ENCODE measurements around the gene HJV.
"Not testable (repeated sequence)": the region's sequence is repeated elsewhere in the genome, so short reads cannot be mapped to it uniquely, and the experiment has no call there.

Gene HJV, protein sequence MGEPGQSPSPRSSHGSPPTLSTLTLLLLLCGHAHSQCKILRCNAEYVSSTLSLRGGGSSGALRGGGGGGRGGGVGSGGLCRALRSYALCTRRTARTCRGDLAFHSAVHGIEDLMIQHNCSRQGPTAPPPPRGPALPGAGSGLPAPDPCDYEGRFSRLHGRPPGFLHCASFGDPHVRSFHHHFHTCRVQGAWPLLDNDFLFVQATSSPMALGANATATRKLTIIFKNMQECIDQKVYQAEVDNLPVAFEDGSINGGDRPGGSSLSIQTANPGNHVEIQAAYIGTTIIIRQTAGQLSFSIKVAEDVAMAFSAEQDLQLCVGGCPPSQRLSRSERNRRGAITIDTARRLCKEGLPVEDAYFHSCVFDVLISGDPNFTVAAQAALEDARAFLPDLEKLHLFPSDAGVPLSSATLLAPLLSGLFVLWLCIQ

DNA sequence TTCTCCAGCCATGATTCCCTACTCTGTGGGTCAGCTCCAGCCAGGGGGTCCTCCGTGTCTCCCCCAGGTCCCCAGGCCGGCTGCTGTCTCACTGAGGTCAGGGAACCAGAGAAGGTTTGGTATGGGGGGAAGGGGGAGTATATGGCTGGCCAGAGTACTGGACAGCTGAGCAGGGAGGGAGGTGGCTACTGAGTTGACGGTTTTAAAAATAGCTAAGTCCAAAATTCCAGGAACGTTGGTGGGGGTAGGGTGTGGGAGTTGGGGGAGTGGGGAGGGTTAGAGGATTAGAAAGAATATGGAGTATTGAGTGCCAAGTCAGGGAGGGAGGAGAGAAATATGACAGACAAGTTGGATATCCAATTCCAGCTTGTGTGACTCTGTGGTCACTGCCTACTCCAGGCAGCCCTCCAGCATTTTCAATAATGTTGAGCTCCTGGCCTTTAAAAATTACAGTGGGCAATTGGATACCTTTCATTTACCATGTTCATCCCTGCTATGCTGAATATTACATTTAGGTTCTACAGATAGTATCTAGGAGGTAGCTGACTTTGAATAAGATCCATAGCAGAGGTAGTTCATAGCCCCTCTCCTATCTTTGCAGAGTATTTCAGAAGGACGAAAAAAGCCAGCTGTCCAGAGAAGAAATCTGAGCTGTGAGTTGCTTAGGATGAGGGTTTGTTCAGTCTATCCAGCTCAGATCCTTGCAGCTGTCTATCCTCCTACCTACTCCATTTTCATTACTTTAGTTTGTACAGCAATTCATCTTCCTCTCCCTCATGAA is at the start of gene HJV:
HJV (minus strand) TSS at position 114 of the 781 bp plus-strand sequence. CDS start 1,504 bp downstream, outside the sequence.
- no peak for DNase-seq

DNA sequence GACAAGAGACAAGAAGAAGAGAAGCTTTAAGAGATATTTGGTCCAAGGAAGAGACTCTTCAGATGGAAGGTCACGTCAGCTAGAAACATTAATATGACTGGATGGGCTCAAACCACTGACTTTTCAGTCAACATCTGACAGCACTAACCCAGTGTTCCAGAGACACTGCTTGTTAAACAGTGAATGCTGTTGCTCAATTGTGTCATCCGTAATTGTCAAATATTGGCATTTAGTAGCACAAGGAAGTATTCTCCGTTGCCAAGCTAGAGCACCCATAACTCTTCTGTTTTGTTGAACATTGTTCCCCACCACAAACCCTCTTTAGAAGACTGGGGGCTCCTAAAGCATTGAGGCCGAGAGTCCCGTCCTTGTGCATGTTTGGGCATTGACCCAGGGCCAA is 37.6 kb upstream of the HJV start:
- not testable (repeated sequence) for DNase-seq

DNA sequence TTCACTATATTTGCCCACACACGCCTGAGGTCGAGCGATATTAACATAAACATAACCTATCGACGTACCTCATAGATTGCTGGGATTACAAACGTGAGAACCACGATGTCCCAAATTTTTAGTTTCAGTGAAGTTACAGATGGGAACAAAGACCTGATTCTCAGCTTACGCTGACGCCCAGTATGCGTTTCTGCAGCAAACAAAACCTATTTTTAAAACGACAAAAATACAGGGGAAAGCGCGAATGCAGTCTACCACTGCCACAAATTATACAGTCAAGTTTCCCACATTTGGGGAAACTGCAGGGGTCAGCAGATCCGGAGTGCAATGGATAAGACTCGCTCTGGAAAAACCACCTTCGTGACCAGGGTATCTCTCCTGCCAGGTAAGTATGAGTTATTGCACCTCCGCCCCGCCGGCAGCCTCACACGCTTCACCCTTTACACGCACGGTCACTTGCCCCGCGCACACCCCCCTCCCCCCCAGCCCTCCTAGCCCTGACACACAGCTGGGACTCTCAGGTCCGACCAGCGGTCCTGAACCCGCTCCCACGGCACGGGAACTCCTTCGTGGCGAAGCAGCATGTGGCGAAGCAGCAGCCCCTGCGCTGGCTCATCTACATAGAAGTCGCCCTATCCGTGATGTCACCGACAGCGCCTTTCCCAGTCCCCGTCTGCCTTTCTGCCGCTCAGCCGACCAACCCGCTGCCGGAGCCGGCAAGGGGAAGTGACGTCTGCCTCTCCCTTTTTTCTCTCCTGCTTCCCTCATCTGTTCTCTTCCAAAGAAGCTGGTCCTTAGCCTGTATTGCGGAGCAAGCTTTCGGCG is 30.5 kb upstream of the HJV start:
- peak; percentile 74 to 87 for DNase-seq

DNA sequence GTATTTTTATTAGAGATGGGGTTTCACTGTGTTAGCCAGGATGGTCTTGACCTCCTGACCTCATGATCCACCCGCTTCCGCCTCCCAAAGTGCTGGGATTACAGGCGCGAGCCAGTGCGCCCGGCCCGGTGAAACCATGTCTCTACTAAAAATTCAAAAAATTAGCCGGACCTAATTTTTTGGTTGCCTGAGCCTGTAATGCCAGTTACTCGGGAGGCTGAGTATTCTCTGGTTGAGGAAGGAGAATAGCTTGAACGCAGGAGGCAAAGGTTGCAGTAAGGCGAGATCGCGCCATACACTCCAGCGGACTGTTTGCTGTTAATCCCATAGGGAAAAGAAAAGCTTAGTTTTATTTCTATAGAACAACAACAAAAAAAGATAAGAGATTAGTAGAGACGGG is 29.9 kb upstream of the HJV start:
- peak in 1 of 2 donors; percentile 12 for DNase-seq

DNA sequence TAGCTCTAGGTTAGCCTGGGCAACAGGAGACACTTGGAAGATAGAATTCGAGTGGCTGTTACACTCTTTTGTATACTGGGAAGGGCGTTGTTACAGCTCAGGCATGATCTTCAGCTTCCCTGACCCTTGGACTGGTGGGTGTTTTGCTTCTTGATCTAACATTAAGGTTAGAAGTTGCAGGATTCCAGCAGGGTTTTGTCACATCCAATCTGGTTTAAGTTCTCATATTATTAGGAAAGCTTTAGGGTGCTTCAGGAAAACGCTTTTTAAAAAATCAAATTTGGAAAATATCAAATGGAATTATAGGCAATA is 29.1 kb upstream of the HJV start:
- DNase-seq = not testable (repeated sequence)

DNA sequence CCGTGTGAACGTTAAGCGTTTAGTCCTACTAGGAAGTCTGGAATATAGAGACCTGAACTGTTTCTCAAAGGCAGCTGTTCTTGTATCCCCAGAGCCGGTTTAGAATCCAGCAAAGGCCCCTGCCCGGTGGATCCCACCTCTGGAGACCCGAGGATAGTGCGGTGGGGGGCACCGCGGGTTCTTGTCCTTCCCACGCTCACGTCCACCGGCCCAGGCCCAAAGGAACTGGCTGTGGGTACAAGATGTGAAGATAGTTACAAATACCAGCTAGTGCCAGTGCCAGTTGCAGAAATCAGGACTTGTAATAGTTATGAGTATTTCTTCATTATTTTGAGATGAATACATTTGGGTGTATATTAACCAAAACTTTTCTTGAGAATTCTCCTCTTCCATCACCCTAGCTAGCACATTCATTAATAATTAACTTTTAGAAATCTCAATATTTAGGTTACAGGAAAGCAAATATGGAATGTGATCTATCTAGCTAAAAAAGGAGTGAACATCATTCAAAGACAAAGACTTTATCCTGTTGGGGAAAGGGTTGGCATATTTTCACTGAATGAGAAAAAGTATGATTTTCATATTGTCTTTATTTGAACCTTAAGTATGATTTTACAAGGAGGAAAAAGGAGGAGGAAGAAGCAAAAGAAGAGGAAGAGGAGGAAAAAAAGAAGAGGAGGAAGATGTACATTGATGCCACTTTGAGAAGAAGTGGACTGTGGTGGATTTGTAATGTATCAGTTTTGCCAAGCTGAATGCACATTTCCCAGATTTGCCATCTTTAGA is 28.5 kb upstream of the HJV start:
- DNase-seq = not testable (repeated sequence)

DNA sequence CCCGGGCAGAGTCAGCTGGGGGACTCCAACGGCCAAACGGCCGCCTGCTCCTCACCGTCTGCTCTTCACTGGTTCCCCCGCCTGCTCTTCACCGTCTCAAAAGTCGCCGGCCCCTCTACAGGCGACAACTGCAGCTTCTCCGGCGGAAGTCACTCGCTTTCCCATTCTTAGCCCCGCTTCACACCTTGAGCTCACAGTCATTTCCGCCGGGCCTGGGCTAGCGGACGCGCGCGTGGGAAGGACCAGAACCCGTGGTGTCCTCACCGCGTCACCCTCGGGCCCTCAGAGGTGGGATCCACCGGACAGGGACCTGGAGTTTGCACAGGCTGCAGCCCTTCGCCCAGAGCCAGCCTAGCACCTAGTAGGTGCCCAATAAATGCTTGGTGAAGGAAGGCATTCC is 27.9 kb upstream of the HJV start:
- no peak for DNase-seq

DNA sequence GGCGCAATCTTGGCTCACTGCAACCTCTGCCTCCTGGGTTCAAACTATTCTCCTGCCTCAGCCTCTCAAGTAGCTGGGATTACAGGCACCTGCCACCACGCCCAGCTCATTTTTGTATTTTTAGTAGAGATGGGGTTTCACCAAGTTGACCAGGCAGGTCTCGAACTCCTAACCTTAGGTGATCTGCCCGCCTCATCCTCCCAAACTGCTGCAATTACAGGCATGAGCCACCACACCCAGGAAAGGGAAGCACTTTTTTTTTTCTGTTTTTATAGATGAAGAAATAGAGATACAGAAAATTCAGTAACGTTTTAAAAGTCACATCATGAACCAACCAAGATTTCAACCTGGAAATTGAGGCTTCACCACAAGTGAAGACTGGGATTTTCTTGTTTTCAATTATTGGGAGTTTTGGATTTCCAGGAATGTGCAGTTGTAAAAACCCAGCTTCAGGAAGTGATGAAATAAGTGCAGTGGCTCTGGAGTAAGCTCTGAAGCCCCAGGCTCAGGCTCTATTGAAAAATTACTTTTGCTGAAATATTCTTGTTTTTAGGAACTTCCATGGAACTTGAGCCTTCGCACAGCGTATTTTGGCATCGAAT is 27.1 kb upstream of the HJV start:
- not testable (repeated sequence) for DNase-seq

DNA sequence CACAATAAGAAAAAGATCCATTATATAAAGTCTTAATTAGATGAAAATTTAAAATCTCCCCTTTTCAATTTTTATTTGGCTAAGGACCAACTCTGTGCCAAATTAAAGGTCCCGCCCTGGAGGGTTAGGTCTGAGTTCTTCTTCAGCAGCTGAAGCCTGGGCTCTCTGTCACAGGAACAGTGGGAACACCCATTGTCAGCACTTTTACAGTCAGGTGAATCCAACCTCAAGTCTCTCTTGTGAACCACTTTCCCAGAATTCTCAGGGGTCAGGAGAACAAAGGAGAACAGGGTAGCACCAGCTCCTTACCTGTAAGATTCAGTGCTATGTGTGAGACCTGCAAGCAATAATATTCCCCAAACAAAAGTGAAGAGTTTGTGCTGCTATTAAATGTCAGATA is 25.1 kb upstream of the HJV start:
- DNase-seq = no peak

DNA sequence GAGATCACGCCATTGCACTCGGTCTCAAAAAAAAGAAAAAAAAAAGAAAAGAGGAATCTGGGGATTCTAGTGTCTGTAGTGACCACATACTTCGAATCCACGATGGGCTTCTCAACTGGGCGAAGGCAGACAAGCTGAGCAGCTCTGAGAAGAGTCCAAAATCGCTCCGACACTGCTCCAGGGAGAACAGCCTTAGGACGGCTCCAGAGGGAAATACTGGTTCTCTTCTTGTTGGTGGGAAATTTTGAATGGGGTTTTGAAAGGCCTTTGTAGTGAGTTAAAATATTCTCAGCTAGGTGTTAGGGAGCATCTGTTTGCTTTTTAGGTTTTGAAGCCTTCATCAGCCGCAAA is 18.3 kb upstream of the HJV start:
- no peak for DNase-seq

DNA sequence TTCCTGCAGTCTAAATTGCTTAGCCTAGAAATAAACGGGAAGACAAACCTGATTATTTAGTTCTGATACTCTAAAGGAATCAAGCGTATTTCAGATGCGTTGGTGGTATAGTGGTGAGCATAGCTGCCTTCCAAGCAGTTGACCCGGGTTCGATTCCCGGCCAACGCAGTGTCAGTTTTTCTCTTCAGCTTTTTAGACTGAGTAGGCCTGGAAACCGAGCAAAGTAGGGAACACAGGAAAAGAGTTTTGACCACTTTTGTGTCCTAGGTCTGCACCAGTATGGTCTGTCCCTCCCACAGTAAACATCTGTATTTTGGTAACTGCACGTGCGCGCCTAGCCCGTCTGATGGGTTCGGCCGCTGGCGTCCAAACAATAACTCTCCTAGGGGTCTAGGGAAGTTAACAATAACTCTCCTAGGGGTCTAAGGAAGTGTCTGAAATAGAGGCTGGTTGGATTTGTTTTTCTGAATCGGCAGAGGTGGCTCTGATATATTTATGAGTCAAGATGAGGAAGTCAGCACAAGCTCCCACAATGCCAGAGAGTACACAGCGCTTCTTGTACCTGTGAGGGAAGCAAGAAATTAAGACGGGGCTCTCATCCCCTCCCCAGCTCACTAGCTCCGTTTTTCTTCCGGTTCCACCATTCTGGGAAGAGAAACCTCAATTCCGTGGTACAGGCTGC is 15.6 kb upstream of the HJV start:
- DNase-seq = peak; percentile 84 to 90

DNA sequence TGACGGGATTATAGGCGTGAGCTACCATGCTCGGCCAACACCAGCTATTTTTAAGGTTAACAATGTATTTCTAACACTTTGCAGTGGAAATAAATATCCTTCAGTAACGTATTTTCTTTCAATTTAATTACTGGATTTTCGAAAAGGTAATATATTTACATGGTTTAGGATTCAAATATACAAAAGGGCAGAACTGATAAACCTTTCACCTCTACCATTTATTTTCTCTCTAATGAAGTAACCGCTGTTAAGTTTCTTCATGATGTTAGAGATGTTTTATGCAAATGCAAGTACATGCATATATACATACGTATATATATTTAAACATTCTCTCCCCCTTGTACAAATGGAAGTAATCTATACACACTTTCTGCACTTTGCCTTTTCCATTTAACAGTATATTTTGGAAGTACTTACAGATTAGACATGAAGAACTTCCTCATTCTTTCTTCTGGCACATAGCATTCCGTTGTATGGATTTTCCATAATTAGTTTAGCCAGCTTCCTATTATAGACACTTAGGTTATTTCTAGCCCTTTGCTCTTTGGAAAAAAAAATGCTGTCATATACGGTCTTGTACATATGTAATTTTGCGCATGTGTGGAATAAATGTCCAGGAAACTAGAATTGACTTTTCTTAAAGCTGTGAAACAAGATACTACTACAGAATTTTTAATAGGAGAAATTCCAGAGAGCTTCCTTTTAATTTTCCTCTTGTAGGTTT is 14.9 kb upstream of the HJV start:
- DNase-seq = no peak

DNA sequence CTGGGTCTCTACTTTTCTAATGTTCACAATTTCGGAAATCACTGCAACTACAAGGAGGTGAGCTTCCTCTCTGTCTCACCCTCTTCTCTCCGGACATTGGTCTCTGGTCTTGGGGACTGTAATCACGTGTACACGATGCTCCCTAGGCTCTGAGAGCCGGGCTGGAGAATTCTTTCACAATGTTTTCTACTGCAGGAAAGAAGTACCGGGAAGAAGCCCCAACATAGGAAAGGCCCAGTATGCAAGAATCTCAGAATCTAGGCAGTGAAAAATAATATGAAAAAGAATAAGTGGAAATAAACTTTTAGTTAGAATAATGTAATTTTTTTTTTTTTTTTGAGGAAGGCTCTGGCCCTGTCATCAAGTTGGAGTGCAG is 13.5 kb upstream of the HJV start:
- no peak for DNase-seq

DNA sequence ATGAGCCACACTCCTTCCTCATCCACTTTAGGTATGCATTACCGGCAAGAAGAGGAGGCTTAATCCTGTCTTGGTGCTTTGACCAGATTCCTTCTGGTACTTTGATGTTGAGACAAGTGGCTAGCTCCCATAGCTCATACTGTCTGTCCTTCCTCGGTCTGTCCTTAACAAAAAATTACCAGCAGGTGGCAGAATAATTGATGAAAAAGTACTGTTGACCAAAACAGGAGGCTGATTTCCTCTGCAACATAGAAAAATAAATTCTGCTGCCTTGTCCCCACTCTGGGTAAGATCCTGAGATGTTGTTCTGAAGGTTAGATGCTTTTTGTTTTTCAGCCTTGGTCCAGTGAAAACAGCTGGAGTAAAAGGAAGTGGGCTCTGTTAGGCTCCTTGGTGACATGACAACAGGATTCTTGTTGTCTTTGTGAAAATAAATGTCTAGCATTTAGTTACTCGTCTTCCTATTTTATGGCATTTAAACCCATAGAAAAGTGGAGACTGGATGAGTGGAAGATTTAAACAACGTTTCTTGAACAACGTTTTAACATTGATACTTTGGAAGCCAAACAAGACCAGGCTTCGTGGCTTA is 11.2 kb upstream of the HJV start:
- DNase-seq = no peak

DNA sequence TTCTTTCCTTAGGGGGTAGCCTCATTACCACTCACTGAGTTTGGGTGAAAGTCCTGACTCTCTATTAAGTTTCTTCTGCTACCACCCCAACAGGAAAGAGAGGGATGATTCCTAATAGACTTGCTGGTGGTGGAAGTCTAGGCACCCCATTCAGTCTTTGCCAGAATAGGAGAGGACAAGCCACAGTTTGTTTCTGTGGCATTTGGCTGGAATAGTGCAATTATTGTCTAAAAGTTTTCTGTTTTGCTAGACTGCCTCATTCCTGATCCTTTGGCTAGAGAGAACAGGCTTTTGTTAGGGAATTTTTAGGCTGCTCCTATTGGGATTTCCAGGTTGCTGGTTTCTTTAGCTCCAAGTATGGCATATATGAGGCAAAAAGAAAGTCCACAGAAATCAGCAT is 9.9 kb upstream of the HJV start:
- no peak for DNase-seq

DNA sequence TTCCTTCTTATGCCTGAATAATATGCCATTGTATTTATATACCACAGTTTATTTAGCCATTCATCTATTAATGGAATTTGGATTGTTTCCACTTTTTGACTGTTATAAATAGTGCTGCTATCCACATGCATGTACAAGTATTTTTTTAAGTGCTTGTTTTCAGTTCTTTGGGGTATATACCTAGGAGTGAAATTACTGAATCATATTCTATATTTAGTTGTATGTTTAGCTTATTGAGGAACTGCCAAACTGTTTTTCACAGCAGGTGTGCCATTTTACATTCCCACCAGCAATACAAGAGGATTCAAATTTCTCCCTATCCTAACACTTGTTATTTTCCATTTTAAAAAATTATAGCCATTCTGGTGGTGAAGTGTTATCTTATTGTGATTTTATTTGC is 7.6 kb upstream of the HJV start:
- DNase-seq = no peak

DNA sequence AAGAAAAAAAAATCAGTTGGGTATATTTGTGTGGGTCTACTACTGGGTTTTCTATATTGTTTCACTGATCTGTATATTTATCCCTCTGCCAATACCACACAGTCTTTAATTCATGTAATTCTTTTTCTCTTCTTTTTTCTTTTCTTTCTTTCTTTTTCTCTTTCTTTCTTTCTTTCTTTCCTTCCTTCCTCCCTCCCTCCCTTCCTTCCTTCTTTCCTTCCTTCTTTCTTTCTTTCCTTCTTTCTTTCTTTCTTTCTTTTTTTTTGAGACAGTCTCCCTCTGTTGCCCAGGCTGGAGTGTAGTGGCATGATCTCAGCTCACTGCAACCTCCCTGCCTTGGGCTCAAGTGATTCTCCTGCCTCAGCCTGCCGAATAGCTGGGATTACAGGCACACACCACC is 5.1 kb upstream of the HJV start:
- not testable (repeated sequence) for DNase-seq

DNA sequence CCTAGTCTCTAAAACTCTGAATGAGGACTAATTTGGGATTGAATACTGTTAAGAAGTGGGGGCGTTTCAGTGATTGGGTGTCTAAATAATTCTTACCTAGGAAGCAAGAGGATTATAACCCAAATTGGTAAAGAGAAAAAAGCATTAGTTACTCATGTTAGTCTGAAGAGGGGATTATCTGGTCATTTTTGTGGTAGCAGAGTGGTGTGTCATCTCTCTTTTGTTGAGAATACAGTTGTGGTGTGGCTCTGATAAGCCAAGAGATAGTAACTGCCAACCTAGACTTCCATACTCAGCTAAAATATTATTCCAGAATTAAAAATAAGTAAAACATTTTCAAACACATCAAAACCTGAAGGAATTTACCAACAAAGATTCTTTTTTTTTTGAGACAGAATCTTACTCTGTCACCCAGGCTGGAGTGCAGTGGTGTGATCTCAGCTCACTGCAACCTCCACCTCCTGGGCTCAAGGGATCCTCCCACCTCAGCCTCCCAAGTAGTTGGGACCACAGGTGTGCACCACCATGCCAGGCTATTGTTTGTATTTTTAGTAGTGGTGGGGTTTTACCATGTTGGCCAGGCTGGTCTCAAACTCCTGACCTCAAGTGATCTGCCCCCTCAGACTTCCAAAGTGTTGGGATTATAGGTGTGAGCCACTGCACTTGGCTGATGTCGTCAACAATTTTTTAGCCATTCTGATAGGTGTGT is 4.4 kb upstream of the HJV start:
- not testable (repeated sequence) for DNase-seq

DNA sequence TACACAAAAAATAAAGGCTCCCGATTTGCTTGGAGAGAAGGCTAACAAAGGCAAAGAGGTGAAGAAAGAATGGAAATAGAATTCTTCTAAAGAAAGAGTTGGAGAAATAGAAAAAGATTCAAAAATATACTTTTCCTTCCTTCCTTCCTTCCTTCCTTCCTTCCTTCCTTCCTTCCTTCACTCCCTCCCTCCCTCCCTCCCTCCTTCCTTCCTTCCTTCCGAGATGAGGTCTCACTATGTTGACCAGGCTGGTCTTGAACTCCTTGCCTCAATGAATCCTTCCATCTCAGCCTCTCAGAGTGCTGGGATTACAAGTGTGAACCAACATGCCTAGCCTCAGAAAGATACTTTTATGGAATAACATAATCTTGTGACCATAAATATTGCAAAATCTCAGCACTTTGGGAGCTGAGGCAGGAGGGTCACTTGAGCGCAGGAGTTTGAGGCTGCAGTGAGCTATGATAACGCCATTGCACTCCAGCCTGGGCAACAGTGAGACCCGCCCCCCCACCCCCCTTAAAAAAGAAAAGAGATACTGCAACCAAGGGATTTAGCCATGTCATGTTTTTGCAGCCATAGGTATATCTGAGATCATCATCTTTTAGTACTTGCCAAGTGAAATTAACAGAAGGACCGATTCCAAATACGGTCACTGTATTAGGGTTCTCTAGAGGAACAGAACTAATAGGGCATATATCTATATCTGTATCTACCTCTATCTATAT is 1.0 kb upstream of the HJV start:
- no peak for DNase-seq

All from stimulated activated CD4-positive, alpha-beta T cell treated with anti-CD3 and anti-CD28 coated beads, Interleukin-2, amount 100 ng/mL, for 24 hours (primary cell).